H1 (cell line): ENCODE measurements around the gene ACTR3C.

Experiments used
- EZH2 ChIP-seq: fragments of 200-600 bp; sonication (generic); IDR thresholded peaks from 2 replicates; pipeline ENCODE4 v1.7.1; 2012; ENCODE audit warnings: low read depth, mild to moderate bottlenecking, moderate library complexity, low read length, inconsistent platforms; ENCODE audit not compliant: severe bottlenecking
- JUN ChIP-seq: IDR thresholded peaks from 2 replicates; pipeline ENCODE4 v1.6.1; 2011; ENCODE audit warnings: low read depth, mild to moderate bottlenecking, improper control_type of control experiment, low read length
- POLR2A ChIP-seq, 2 experiments: IDR thresholded peaks; 1 replicate in 1 of 2; 2 replicates in 1 of 2; pipeline ENCODE4 v1.6.1; 2011; ENCODE audit warnings: low read depth in 2 of 2, low read length in 2 of 2, mild to moderate bottlenecking in 2 of 2; ENCODE audit errors: control extremely low read depth in 1 of 2
- RNF2 ChIP-seq: fragments of 200-900, 300-1000 bp; sonication (generic); IDR thresholded peaks from 2 replicates; pipeline ENCODE4 v1.7.1; 2016; ENCODE audit warnings: borderline replicate concordance, low read depth, mild to moderate bottlenecking, antibody characterized with exemption, low read length; ENCODE audit not compliant: poor library complexity, severe bottlenecking; ENCODE audit errors: missing control alignments
- SAP30 ChIP-seq: fragments of 300-600 bp; sonication (generic); IDR thresholded peaks from 2 replicates; pipeline ENCODE4 v1.7.1; 2012; ENCODE audit warnings: low read length, moderate library complexity, mild to moderate bottlenecking, inconsistent platforms; ENCODE audit not compliant: insufficient read depth, insufficient replicate concordance
- TF ChIP-seq, protein P1 (sequence below), 3 experiments: IDR thresholded peaks; 1 replicate in 2 of 3; 2 replicates in 1 of 3; pipeline versions ENCODE4 v1.5.1 to v1.6.1; 2011; ENCODE audit warnings: low read length in 3 of 3, mild to moderate bottlenecking in 3 of 3, inconsistent platforms in 2 of 3, low read depth in 1 of 3, moderate library complexity in 1 of 3; ENCODE audit not compliant: insufficient read depth in 1 of 3; ENCODE audit errors: control extremely low read depth in 1 of 3

DNA sequence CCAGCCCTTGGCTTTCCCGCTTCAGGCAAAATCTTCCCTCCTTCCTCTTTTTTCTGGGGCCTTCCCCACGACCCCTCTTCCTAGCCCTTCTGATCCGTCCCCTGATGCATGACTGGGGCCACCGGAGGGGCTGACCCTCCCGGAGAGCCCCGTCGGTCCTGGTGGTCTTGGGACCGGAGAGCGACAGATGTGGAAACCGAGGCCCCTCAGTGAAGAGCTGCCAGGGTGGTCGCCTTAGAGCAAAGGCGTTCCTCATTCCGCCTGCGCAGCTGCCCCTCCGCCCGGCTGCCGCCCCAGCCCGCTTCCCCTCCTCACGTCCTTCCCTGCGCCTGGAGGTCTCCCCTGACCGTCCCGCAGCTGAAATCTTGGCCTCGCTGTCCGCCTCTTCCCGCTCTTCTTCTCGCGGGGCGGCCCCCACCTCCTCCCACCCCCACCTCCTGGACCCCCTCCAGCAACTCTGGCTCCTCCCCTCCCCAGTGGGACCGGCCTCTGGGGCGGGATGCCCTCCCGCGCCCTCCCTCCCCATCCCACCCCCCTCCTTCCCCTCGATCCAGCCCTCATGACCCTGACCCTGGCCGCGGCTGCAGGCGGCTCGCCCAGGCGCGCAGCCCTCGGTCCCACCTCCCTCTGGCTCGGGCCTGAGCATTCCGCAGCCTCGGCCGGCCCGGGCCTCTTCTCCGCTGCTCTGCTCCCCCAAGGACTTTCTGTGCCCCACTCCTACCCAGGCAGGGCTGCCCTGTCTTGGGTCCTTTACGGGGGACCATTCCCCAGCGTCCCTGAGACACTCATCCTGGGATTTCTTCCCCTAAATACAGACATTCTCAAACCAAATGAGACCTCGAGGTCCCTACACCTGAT is 18.1 kb upstream of the ACTR3C start, which contains the start of gene RARRES2:
- no peak for TF ChIP-seq JUN
- TF ChIP-seq, protein P1, sequence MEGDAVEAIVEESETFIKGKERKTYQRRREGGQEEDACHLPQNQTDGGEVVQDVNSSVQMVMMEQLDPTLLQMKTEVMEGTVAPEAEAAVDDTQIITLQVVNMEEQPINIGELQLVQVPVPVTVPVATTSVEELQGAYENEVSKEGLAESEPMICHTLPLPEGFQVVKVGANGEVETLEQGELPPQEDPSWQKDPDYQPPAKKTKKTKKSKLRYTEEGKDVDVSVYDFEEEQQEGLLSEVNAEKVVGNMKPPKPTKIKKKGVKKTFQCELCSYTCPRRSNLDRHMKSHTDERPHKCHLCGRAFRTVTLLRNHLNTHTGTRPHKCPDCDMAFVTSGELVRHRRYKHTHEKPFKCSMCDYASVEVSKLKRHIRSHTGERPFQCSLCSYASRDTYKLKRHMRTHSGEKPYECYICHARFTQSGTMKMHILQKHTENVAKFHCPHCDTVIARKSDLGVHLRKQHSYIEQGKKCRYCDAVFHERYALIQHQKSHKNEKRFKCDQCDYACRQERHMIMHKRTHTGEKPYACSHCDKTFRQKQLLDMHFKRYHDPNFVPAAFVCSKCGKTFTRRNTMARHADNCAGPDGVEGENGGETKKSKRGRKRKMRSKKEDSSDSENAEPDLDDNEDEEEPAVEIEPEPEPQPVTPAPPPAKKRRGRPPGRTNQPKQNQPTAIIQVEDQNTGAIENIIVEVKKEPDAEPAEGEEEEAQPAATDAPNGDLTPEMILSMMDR (IDR thresholded peaks at IDR 0.05; ENCODE audit: control extremely low read depth in 1 of 3, insufficient read depth in 1 of 3, low read depth in 1 of 3, low read length in 3 of 3), result no peak
- TF ChIP-seq EZH2, result peak; percentile 1
- TF ChIP-seq RNF2, result no peak
- TF ChIP-seq SAP30, result no peak
- TF ChIP-seq POLR2A (IDR thresholded peaks at IDR 0.05; ENCODE audit: control extremely low read depth in 1 of 2, low read depth in 2 of 2, low read length in 2 of 2), result no peak
